ENCODE data around the gene DMD.

The DMD gene

DNA sequence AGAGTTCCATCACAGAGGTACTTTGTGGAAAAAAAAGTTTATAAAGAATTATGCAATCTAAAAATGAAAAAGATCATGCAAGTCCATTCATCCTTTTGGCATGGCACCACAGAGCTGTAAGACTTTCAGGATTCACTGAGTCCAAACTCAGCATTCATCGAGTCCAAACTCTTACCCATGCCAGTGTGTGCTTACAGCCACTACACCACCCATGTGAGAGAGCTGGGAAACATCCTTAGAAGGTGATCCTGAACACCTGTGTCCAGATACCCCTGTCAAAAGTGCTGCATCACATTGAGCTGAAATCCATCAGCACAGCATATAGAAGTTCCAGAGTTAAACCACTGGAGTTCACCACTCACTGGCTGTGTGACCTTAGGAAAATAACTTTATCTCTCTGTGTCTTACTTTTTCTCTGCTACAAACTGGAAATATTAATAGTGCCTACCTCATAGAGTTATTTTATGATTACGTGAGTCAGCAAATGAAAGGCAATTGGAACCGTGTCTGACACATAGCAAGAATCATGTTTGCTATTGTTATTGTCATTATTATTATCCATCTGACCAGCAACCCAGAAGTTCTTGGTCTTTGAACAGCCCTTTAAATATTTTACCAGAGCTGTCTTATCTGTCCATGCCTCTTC, 2024.5 kb downstream of the DMD start:
- H3K4me3 ChIP-seq (ENCODE audit: low read length) = no peak overlapping the region
- no peak for TF ChIP-seq CTCF (IDR thresholded peaks at IDR 0.05; ENCODE audit: insufficient read depth, low read depth, low read length, missing control alignments)
- no peak for DNase-seq (ENCODE audit: low read depth)

DNA sequence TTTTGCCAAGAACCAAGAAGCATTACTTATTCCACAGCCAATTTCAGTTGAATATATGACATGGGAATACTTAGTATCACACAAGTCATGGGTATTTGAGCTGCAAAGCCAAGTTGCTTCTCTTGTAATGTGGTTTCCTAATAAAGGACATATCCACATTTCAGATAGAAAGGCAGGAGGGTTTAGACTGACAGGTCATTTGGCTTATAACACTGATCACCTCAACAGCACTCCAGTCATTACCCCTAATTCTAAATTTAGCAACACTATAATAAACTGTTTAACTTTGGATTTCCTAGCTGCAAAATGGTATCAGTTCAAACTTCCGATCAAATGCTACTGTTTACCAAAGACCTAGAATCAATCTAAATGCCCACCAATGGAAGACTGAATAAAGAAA, 2025.5 kb downstream of the DMD start:
- H3K4me3 ChIP-seq (ENCODE audit: low read length) = no peak overlapping the region
- no peak for TF ChIP-seq CTCF (IDR thresholded peaks at IDR 0.05; ENCODE audit: insufficient read depth, low read depth, low read length, missing control alignments)
- no peak for DNase-seq (ENCODE audit: low read depth)

DNA sequence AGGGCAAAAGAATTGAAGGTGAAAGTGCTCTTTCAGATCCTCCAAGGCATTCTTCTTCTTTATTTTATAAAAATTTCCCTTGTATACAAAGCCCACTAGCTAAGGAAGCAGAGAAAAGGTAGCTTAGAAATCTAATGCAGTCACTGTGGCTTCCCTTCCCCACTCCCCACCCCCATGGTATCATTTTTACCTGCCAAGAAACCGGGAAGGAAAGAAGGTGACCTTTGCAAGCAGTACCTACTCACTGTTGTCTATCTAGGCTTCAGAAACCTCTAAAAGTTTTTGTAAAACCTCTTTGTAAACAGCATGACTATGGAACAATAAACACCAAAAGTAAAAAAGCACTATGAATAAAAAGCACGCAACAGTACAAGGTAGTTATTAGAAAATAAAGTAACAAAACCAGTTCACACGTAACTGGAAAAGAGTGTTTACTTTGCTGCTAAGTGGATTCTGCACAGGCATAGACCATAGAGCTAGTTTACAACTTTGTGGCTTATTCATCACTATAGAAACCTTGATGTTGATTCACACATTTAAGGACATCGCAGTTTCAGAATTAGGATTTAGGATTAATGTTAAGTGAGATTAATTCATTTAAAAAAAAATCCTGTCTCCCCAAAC, 2029.9 kb downstream of the DMD start:
- TF ChIP-seq CTCF (IDR thresholded peaks at IDR 0.05; ENCODE audit: insufficient read depth, low read depth, low read length, missing control alignments) = no peak
- H3K4me3 ChIP-seq (ENCODE audit: low read length) = no peak overlapping the region
- DNase-seq (ENCODE audit: low read depth) = peak; percentile 36

DNA sequence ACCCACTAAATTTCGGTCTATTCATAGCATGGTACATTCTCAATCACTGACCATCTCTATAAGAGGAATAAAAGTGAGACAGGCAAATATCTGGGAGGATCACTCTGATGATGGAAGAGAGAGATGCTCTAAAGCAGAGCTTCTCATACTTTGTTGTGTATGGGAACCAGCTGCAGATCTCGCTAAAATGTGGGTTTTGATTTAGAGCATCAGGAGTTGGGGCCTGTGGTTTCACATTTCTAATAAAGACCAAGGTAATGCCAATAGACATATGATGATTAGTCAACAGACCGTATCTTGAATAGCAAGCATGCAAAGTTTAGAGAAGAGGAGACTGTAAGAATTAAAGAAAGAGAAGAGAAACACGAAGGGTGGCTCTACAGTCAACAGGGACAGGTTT, 2032.1 kb downstream of the DMD start:
- no peak for TF ChIP-seq CTCF (IDR thresholded peaks at IDR 0.05; ENCODE audit: insufficient read depth, low read depth, low read length, missing control alignments)
- no peak for DNase-seq (ENCODE audit: low read depth)
- no peak overlapping the region for H3K4me3 ChIP-seq (ENCODE audit: low read length)

- TF ChIP-seq CTCF (IDR thresholded peaks at IDR 0.05; ENCODE audit: insufficient read depth, low read depth, low read length, missing control alignments) = no peak
- no peak for DNase-seq (ENCODE audit: low read depth)
- no peak overlapping the region for H3K4me3 ChIP-seq (ENCODE audit: low read length)
Measured at GRCh38 chrX:31178769-31179125, 2032.6 kb downstream of the DMD start.

GRCh38 chrX:31178064-31178768, 2033.1 kb downstream of the DMD start:
- no peak for TF ChIP-seq CTCF (IDR thresholded peaks at IDR 0.05; ENCODE audit: insufficient read depth, low read depth, low read length, missing control alignments)
- H3K4me3 ChIP-seq (ENCODE audit: low read length) = no peak overlapping the region
- DNase-seq (ENCODE audit: low read depth) = no peak
